SK-N-MC (cell line): ENCODE measurements around the gene PRPS1.

Source experiments
- EZH2 ChIP-seq: fragments of 200-600 bp; sonication (generic); IDR thresholded peaks from one replicate; pipeline ENCODE4 v1.6.1; 2017; ENCODE audit warnings: antibody characterized with exemption
- FOXP2 ChIP-seq: optimal IDR thresholded peaks from 2 replicates; pipeline ENCODE3; 2011; ENCODE audit warnings: mild to moderate bottlenecking, moderate library complexity; ENCODE audit not compliant: insufficient read depth; ENCODE audit errors: extremely low read length, control extremely low read depth
- POLR2AphosphoS5 ChIP-seq: IDR thresholded peaks from 2 replicates; pipeline ENCODE4 v1.6.1; 2012; ENCODE audit warnings: mild to moderate bottlenecking, low read depth, low read length, borderline replicate concordance

GRCh38 chrX:107675365-107675654, 47.0 kb downstream of the PRPS1 start:
- TF ChIP-seq POLR2AphosphoS5 (no peak), EZH2 (no peak), FOXP2 (no peak)
